Testis (tissue), 3 donors: ENCODE data around the gene ABAT. TPM values are rescaled to one million over a fixed set of nuclear protein-coding genes. Genes with fewer than 3 reads are reported as not detected.

Experiments
- DNase-seq: peaks from one replicate; pipeline ENCODE4 v3.0.0-alpha.2; 2019
- H3K27ac ChIP-seq, 2 donors: fragments of 200-600 bp; sonication (generic); one replicate each; pipeline ENCODE4 v1.5.1; 2019
- H3K27me3 ChIP-seq: fragments of 200-600 bp; sonication (generic); one replicate; pipeline ENCODE4 v1.5.1; 2019
- H3K36me3 ChIP-seq: fragments of 200-600 bp; sonication (generic); one replicate; pipeline ENCODE4 v1.5.1; 2017; ENCODE audit warnings: low read depth; ENCODE audit errors: missing control alignments
- H3K4me1 ChIP-seq: fragments of 200-600 bp; sonication (generic); one replicate; pipeline ENCODE4 v1.5.1; 2019
- H3K4me3 ChIP-seq, 2 donors: fragments of 200-600 bp; sonication (generic); one replicate each; pipeline ENCODE4 v1.5.1; 2017 to 2019
- H3K9me3 ChIP-seq: fragments of 200-600 bp; sonication (generic); one replicate; pipeline ENCODE4 v1.5.1; 2017
- POLR2A ChIP-seq: fragments of 450-650 bp; IDR thresholded peaks from one replicate; pipeline ENCODE4 v1.6.1; 2017; ENCODE audit warnings: antibody characterized with exemption, mild to moderate bottlenecking, moderate library complexity
- WGBS, 2 donors: methylation state at CpG; one replicate each; pipeline ENCODE4 v1.1.5; 2018; 5-methylcytosine and 5-hydroxymethylcytosine counted together
- intact Hi-C: fragments of 100-400 bp; cut with DNase I; formaldehyde crosslinking; loops from one replicate; pipeline ENCODE4 v1.15.1; 2023; ENCODE audit warnings: low total_unique reads
- polyA plus RNA-seq: library from polyadenylated mRNA; stranded (reverse); fragments of 350-450 nt; fragmentation: Illumina TruSeq; extraction: RNeasy Lipid Tissue Mini Kit (QIAGEN cat#74804); gene quantifications from one replicate; pipeline ENCODE4 v1.2.3, GENCODE V29; 2014; ENCODE audit warnings: low read depth, low replicate concordance; ENCODE audit not compliant: insufficient read depth
- total RNA-seq, 2 donors: library from RNA; depleted of rRNA; stranded (reverse); fragments of >200 nt; gene quantifications; one replicate each; pipeline ENCODE4 v1.2.3, GENCODE V29; 2016
- TF ChIP-seq, protein P1 (sequence below), 3 experiments: fragments of 450-650 bp in 2 of 3; fragments of 200-600 bp in 1 of 3; sonication (generic) in 1 of 3; IDR thresholded peaks; one replicate each; pipeline ENCODE4 v1.5.1; 2016 to 2019; ENCODE audit warnings: antibody characterized with exemption in 3 of 3, mild to moderate bottlenecking in 2 of 3, moderate library complexity in 1 of 3

Gene ABAT
- total and polyA plus RNA-seq, 3 donors from 2014 or later = 25.3 to 108 (median 71.7) TPM

DNA sequence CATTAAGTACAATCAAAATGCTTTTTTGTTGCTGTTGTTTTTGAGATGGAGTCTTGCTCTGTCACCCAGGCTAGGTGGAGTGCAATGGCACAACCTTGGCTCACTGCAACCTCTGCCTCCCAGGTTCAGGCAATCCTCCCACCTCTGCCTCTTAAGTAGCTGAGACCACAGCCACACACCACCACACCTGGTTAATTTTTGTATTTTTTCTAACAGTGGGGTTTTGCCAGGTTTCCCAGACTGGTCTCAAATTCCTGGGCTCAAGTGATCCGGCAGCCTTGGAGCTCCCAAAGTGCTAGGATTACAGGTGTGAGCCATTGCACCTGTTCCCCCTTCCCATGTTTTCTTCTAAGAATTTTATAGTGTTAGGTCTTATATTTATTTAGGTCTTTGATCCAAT is 4.9 kb upstream of the ABAT start:
- DNase-seq = no peak
- Histone ChIP-seq H3K4me3 (no peak overlapping the region), H3K27ac (no peak overlapping the region), H3K4me1 (peaks cover 5% of the 10 kb centered on the region), H3K9me3 (no peaks in the 10 kb centered on the region), H3K27me3 (no peaks in the 10 kb centered on the region), H3K36me3 (no peaks in the 10 kb centered on the region)
- TF ChIP-seq, protein P1, sequence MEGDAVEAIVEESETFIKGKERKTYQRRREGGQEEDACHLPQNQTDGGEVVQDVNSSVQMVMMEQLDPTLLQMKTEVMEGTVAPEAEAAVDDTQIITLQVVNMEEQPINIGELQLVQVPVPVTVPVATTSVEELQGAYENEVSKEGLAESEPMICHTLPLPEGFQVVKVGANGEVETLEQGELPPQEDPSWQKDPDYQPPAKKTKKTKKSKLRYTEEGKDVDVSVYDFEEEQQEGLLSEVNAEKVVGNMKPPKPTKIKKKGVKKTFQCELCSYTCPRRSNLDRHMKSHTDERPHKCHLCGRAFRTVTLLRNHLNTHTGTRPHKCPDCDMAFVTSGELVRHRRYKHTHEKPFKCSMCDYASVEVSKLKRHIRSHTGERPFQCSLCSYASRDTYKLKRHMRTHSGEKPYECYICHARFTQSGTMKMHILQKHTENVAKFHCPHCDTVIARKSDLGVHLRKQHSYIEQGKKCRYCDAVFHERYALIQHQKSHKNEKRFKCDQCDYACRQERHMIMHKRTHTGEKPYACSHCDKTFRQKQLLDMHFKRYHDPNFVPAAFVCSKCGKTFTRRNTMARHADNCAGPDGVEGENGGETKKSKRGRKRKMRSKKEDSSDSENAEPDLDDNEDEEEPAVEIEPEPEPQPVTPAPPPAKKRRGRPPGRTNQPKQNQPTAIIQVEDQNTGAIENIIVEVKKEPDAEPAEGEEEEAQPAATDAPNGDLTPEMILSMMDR (IDR thresholded peaks at IDR 0.05) = no peak
- no peak for TF ChIP-seq POLR2A
- 90 to 93% methylated on average over 1 of the region's 1 CpG for WGBS, 2 donors
- intact Hi-C loops = loop anchor here (10.0 kb wide), 1 partner anchor 125 kb away; the partner anchor contains the start of genes PMM2 and TMEM186

DNA sequence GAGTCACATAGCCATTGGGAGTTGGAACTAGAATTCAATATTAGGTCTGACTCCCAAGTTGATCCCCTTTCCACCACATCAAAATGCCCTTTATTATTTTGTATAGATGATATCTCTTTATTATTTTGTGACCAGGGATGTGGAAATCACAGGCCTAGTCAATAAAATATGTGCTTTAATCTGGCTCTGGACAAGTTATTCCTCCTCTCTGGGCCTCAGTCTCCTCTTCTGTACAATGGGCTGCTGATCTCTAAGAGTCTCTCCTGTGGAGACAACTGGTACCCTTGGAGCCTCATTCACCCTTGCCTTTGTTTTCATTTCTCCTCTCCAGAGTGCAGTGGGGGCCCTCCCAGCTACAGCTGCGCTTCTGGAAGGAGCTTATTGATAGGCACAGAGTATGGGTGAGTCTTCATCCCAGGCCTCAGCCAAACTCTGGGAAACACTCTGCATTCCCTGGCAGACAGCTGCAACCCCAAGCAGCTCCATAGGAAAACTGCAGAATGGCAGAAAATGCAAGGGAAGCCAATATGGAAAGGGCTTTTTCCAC is 4.3 kb upstream of the ABAT start:
- Histone ChIP-seq H3K9me3 (no peaks in the 10 kb centered on the region), H3K27ac (no peak overlapping the region), H3K4me1 (peaks cover 10% of the 10 kb centered on the region), H3K4me3 (no peak overlapping the region), H3K36me3 (no peaks in the 10 kb centered on the region), H3K27me3 (no peaks in the 10 kb centered on the region)
- WGBS, 2 donors = 84 to 85% methylated on average over 1 of the region's 1 CpG
- DNase-seq = no peak
- intact Hi-C loops = no loop called here
- TF ChIP-seq POLR2A = no peak
- TF ChIP-seq, protein P1 (IDR thresholded peaks at IDR 0.05) = no peak

DNA sequence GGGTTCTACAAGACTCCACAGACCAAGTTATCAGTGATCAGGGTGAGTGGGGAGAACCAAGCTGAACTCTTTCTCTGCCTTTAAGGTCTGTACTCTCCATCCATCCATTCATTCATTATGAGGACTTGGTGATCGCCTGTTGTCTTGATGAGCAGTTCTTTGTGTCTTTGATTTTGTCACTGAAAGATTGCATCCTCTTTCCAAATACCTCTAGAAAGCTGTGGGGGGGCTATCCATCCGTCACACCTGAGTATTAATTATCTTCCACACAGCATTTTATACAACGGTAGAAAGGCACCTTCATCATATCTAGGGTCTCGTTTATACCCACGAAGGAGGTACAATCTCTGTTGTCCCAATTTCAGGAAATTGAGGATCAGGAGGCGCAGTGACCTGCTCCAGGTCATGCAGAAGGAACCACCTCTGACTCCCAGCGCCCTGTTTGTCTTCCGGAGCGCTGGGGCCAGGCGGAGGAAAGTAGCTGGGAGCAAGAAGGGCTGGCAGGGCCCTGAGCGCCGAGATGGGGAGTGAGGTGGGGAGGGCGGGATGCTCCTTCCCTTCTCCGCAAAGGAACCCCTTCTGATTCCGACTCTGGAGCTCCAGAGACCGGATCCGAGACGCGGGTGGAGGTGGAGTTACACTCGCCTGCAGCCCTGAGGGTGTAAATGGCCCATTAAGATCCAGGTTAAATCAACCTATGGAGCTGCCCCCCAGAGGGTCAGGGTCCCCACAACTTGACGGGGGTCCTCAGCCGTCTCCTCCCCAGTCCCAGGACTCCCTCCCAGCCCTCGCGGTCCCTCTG is 605 bp upstream of the ABAT start:
- peak overlapping the region; percentile 53 to 64 for H3K4me3 ChIP-seq
- no peaks in the 10 kb centered on the region for H3K36me3 ChIP-seq
- H3K4me1 ChIP-seq = peaks cover 10% of the 10 kb centered on the region
- no peak for TF ChIP-seq POLR2A
- TF ChIP-seq, protein P1 (IDR thresholded peaks at IDR 0.05) = no peak
- DNase-seq = no peak
- H3K27ac ChIP-seq = no peak overlapping the region
- WGBS, 2 donors = 16 to 18% methylated on average over 12 to 23 of the region's 24 CpGs
- no peaks in the 10 kb centered on the region for H3K27me3 ChIP-seq
- intact Hi-C loops = no loop called here
- no peaks in the 10 kb centered on the region for H3K9me3 ChIP-seq

DNA sequence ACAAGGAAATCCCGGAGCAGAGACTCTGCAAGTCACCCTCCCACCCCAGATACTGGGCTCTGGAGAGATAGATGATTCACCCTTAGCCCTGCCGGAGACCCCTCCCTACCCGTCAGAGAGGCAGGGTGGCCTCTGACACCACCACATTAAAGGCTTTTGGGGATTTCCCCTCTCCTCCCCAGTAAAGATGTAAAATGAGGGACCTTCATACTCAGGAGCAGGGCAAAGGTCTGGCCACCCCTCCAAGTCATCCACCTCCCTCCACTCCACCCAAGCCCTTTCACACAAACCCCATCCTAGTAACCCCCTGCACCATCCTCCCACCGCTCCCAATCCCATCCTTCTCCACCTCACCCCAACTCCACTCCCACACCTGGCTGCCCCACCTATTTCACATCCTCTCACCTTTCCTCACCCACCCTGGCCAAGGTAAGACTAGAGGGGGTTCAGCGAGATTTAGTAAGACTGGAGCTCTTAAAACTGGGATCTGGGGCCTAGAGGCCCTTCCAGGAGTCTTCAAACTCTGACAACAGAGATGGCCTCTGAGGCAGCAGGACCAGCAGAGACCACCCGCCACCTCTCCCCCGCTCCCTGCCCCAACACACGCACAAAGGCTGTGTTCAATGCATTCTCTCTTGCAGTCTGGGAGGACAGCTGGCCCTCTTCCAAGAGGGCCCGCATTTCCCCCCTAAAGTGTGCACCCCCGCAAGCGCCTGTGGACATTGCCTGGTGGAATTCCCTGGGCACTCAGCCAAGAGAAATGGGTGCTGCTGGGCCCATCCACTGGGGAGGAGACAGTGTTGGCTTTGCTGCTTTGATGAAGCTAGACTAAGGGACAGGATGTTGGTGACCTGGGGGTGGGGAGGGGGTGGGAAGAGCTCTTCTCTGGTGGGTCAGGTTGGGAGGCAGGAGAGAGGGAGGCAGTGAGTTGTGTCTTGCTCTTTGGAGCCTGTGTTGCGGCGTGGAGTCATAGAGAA is 1.1 kb downstream of the ABAT start:
- 66 to 67% methylated on average over 11 to 13 of the region's 13 CpGs for WGBS, 2 donors
- DNase-seq = peak; percentile 41
- TF ChIP-seq, protein P1 (IDR thresholded peaks at IDR 0.05) = no peak
- no peak for TF ChIP-seq POLR2A
- intact Hi-C loops = no loop called here
- Histone ChIP-seq H3K36me3 (no peaks in the 10 kb centered on the region), H3K27me3 (no peaks in the 10 kb centered on the region), H3K27ac (no peak overlapping the region), H3K4me1 (peaks cover 10% of the 10 kb centered on the region), H3K9me3 (no peaks in the 10 kb centered on the region), H3K4me3 (peak overlapping the region in 1 of 2 donors; percentile 64)
